Neural cell (in vitro differentiated cells): ENCODE results near the gene TIMM22.

Experiments used
- CTCF ChIP-seq: fragments of 450-650 bp; IDR thresholded peaks from 2 replicates; pipeline ENCODE4 v1.5.1; 2014; ENCODE audit warnings: antibody characterized with exemption, mild to moderate bottlenecking, moderate library complexity; ENCODE audit not compliant: poor library complexity, severe bottlenecking
- EP300 ChIP-seq: fragments of 450-650 bp; conservative IDR thresholded peaks from 2 replicates; pipeline ENCODE4 v1.6.1; 2014; ENCODE audit warnings: antibody characterized with exemption, mild to moderate bottlenecking, moderate library complexity; ENCODE audit not compliant: poor library complexity, severe bottlenecking

- TF ChIP-seq EP300 = no peak
- no peak for TF ChIP-seq CTCF
Observed at GRCh38 chr17:1040216-1040600, 43.3 kb downstream of the TIMM22 start.
